Neural progenitor cell (in vitro differentiated cells): ENCODE data around the gene CNN2. TPM values are rescaled to one million over a fixed set of nuclear protein-coding genes. Genes with fewer than 3 reads are reported as not detected.
A peak's percentile ranks its signal among the peaks of the same experiment; 100 is the strongest.

ENCODE experiments used
- DNase-seq: peaks from one replicate; pipeline ENCODE4 v3.0.0-alpha.2; 2016; ENCODE audit warnings: low spot score
- H2AFZ ChIP-seq: fragments of 200-600 bp; sonication (generic); replicated peaks from 2 replicates; pipeline ENCODE4 v1.6.1; 2016; ENCODE audit warnings: antibody characterized with exemption
- H3F3A ChIP-seq: fragments of 200-600 bp; sonication (generic); 2 replicates; pipeline ENCODE4 v1.6.1; 2016; ENCODE audit warnings: antibody characterized with exemption, low read depth
- H3K27ac ChIP-seq: fragments of 200-600 bp; sonication (generic); 2 replicates; pipeline ENCODE4 v1.5.1; 2016; ENCODE audit warnings: mild to moderate bottlenecking
- H3K27me3 ChIP-seq: fragments of 200-600 bp; sonication (generic); 2 replicates; pipeline ENCODE4 v1.6.1; 2016; ENCODE audit warnings: mild to moderate bottlenecking, moderate library complexity
- H3K36me3 ChIP-seq: fragments of 200-600 bp; sonication (generic); 2 replicates; pipeline ENCODE4 v1.5.1; 2016
- H3K4me1 ChIP-seq: fragments of 200-600 bp; sonication (generic); 2 replicates; pipeline ENCODE4 v1.6.1; 2016; ENCODE audit warnings: mixed run types
- H3K4me2 ChIP-seq: fragments of 200-600 bp; sonication (generic); 2 replicates; pipeline ENCODE4 v1.6.1; 2016
- H3K4me3 ChIP-seq: fragments of 200-600 bp; sonication (generic); 2 replicates; pipeline ENCODE4 v1.5.1; 2016
- H3K79me2 ChIP-seq: fragments of 200-600 bp; sonication (generic); 2 replicates; pipeline ENCODE4 v1.6.1; 2016; ENCODE audit warnings: low read depth
- H3K9ac ChIP-seq: fragments of 200-600 bp; sonication (generic); 2 replicates; pipeline ENCODE4 v1.6.1; 2016
- H3K9me3 ChIP-seq: fragments of 200-600 bp; sonication (generic); 2 replicates; pipeline ENCODE4 v1.5.1; 2016; ENCODE audit warnings: low read depth
- H4K20me1 ChIP-seq: fragments of 200-600 bp; sonication (generic); 2 replicates; pipeline ENCODE4 v1.6.1; 2016; ENCODE audit warnings: low read depth
- H3K27ac Mint-ChIP-seq: 3 replicates; pipeline ENCODE4 v1.8.0; 2021; ENCODE audit warnings: mixed read lengths
- H3K27me3 Mint-ChIP-seq: 2 replicates; pipeline ENCODE4 v1.8.0; 2022; ENCODE audit warnings: low read depth, mild to moderate bottlenecking, inconsistent platforms, moderate library complexity, mixed read lengths; ENCODE audit not compliant: insufficient read depth
- H3K36me3 Mint-ChIP-seq: 3 replicates; pipeline ENCODE4 v1.8.0; 2021; ENCODE audit warnings: mixed read lengths
- H3K4me1 Mint-ChIP-seq: 3 replicates; pipeline ENCODE4 v1.8.0; 2021; ENCODE audit warnings: mixed read lengths
- H3K4me3 Mint-ChIP-seq: 3 replicates; pipeline ENCODE4 v1.8.0; 2021; ENCODE audit warnings: mild to moderate bottlenecking, moderate library complexity, mixed read lengths
- H3K9me3 Mint-ChIP-seq: 3 replicates; pipeline ENCODE4 v1.8.0; 2020; ENCODE audit warnings: mixed read lengths
- EZH2 ChIP-seq: fragments of 200-600 bp; sonication (generic); IDR thresholded peaks from 2 replicates; pipeline ENCODE4 v1.6.1; 2017; ENCODE audit warnings: antibody characterized with exemption, mild to moderate bottlenecking, moderate library complexity
- EZH2phosphoT487 ChIP-seq: fragments of 200-600 bp; sonication (generic); IDR thresholded peaks from 2 replicates; pipeline ENCODE4 v1.6.1; 2017; ENCODE audit warnings: antibody characterized with exemption
- total RNA-seq: library from RNA; depleted of rRNA; stranded (reverse); fragments of >200 nt; gene quantifications from 2 replicates; pipeline ENCODE4 v1.2.3, GENCODE V29; 2015; ENCODE audit warnings: low replicate concordance
- TF ChIP-seq, protein P1 (sequence below): fragments of 200-600 bp; sonication (generic); IDR thresholded peaks from 2 replicates; pipeline ENCODE4 v1.5.1; 2017; ENCODE audit warnings: antibody characterized with exemption, mild to moderate bottlenecking

The CNN2 gene
- total RNA-seq, 1 donor from 2014 or later, result 131 TPM

DNA sequence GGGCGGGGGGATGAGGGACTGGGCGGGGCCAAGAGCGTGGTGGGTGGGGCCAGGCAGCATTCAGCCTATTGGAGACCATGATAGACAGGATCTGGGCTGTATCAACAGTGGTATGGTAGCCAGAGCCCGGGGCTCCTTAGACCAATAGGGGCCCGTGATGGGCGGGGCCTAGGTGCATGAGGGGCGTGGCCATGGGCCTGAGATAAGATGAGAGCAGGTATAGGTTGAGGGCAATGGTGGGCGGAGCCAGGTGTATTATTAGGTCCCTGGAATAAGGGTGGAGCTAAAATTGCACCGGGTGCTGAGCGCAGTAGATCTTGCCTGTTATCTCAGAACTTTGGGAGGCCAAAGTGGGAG, 18.8 kb downstream of the CNN2 start:
- peaks cover 10% of the 10 kb centered on the region for H3F3A ChIP-seq
- Mint-ChIP-seq H3K4me3 (no peak overlapping the region), H3K4me1 (peaks cover 17% of the 10 kb centered on the region), H3K36me3 (no peaks in the 10 kb centered on the region), H3K27ac (no peak overlapping the region), H3K9me3 (no peaks in the 10 kb centered on the region), H3K27me3 (peaks cover 7% of the 10 kb centered on the region)
- H3K79me2 ChIP-seq, result no peaks in the 10 kb centered on the region
- H3K4me2 ChIP-seq, result no peak overlapping the region
- peak; percentile 60 for DNase-seq
- no peak overlapping the region for H3K9ac ChIP-seq
- H3K4me3 ChIP-seq, result no peak overlapping the region
- H4K20me1 ChIP-seq, result peaks cover 15% of the 10 kb centered on the region
- H3K27ac ChIP-seq, result no peak overlapping the region
- no peaks in the 10 kb centered on the region for H3K9me3 ChIP-seq
- H2AFZ ChIP-seq, result no peak overlapping the region
- H3K27me3 ChIP-seq, result no peaks in the 10 kb centered on the region
- H3K4me1 ChIP-seq, result peaks cover 4% of the 10 kb centered on the region
- H3K36me3 ChIP-seq, result no peaks in the 10 kb centered on the region
- TF ChIP-seq, protein P1, sequence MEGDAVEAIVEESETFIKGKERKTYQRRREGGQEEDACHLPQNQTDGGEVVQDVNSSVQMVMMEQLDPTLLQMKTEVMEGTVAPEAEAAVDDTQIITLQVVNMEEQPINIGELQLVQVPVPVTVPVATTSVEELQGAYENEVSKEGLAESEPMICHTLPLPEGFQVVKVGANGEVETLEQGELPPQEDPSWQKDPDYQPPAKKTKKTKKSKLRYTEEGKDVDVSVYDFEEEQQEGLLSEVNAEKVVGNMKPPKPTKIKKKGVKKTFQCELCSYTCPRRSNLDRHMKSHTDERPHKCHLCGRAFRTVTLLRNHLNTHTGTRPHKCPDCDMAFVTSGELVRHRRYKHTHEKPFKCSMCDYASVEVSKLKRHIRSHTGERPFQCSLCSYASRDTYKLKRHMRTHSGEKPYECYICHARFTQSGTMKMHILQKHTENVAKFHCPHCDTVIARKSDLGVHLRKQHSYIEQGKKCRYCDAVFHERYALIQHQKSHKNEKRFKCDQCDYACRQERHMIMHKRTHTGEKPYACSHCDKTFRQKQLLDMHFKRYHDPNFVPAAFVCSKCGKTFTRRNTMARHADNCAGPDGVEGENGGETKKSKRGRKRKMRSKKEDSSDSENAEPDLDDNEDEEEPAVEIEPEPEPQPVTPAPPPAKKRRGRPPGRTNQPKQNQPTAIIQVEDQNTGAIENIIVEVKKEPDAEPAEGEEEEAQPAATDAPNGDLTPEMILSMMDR, result no peak
- no peak for TF ChIP-seq EZH2phosphoT487
- TF ChIP-seq EZH2, result no peak

DNA sequence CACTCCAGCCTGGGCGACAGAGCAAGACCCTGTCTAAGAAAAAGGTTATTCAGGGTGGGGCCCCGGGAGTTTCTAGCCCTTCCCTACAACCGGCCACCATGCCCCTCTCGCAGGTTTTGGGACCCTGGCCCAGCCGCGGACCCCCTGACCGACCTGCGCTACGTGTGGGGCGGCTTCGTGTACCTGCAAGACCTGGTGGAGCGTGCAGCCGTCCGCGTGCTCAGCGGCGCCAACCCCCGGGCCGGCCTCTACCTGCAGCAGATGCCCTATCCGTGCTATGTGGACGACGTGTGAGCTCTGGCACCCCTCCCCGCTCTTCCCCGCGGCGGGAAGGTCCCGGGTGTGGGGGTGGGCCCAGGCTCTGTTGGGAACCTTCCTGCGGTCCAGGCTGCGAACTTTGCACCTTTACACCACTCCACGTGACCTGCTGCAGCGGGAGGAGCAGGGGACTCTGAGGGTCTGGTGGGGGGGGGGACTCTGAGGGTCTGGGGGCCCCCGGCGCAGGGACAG, 19.8 kb downstream of the CNN2 start:
- H4K20me1 ChIP-seq, result peaks cover 8% of the 10 kb centered on the region
- no peak overlapping the region for H3K4me2 ChIP-seq
- DNase-seq, result no peak
- no peaks in the 10 kb centered on the region for H3K9me3 ChIP-seq
- H2AFZ ChIP-seq, result no peak overlapping the region
- peaks cover 4% of the 10 kb centered on the region for H3K27me3 Mint-ChIP-seq
- H3K4me3 Mint-ChIP-seq, result peak overlapping the region; percentile 38
- H3K27ac Mint-ChIP-seq, result no peak overlapping the region
- H3K9ac ChIP-seq, result no peak overlapping the region
- no peaks in the 10 kb centered on the region for H3K9me3 Mint-ChIP-seq
- H3K27me3 ChIP-seq, result no peaks in the 10 kb centered on the region
- TF ChIP-seq EZH2phosphoT487, result no peak
- TF ChIP-seq, protein P1, result no peak
- no peak for TF ChIP-seq EZH2
- H3K27ac ChIP-seq, result no peak overlapping the region
- H3K4me1 ChIP-seq, result peaks cover 3% of the 10 kb centered on the region
- no peaks in the 10 kb centered on the region for H3K36me3 Mint-ChIP-seq
- H3K4me3 ChIP-seq, result no peak overlapping the region
- no peaks in the 10 kb centered on the region for H3K79me2 ChIP-seq
- H3F3A ChIP-seq, result peaks cover 7% of the 10 kb centered on the region
- peaks cover 9% of the 10 kb centered on the region for H3K4me1 Mint-ChIP-seq
- no peaks in the 10 kb centered on the region for H3K36me3 ChIP-seq

DNA sequence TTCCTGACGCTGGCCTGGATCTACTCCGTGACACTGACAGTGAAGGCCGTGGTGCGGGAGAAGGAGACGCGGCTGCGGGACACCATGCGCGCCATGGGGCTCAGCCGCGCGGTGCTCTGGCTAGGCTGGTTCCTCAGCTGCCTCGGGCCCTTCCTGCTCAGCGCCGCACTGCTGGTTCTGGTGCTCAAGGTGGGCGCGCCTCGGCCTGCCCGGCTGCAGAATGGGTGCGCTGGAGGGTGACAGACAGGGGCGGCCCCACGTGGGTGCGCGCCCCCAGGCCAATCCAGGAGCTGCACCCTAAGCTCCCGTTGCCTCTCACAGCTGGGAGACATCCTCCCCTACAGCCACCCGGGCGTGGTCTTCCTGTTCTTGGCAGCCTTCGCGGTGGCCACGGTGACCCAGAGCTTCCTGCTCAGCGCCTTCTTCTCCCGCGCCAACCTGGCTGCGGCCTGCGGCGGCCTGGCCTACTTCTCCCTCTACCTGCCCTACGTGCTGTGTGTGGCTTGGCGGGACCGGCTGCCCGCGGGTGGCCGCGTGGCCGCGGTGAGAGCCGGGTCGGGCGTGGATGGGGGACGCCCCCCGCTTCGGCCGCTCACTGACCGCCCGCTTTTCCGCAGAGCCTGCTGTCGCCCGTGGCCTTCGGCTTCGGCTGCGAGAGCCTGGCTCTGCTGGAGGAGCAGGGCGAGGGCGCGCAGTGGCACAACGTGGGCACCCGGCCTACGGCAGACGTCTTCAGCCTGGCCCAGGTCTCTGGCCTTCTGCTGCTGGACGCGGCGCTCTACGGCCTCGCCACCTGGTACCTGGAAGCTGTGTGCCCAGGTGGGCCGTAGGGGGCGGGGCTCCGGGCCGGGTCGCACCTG, 20.7 kb downstream of the CNN2 start:
- TF ChIP-seq EZH2 (no peak), EZH2phosphoT487 (no peak)
- TF ChIP-seq, protein P1, result no peak
- no peak overlapping the region for H3K27ac ChIP-seq
- H3K9ac ChIP-seq, result no peak overlapping the region
- no peak overlapping the region for H3K4me3 Mint-ChIP-seq
- no peak overlapping the region for H3K4me3 ChIP-seq
- no peaks in the 10 kb centered on the region for H3K36me3 ChIP-seq
- peaks cover 3% of the 10 kb centered on the region for H4K20me1 ChIP-seq
- no peaks in the 10 kb centered on the region for H3K79me2 ChIP-seq
- H3K4me2 ChIP-seq, result no peak overlapping the region
- peaks cover 10% of the 10 kb centered on the region for H3K4me1 Mint-ChIP-seq
- no peak for DNase-seq
- peaks cover 8% of the 10 kb centered on the region for H3F3A ChIP-seq
- no peak overlapping the region for H2AFZ ChIP-seq
- peaks cover 7% of the 10 kb centered on the region for H3K27me3 Mint-ChIP-seq
- H3K27ac Mint-ChIP-seq, result no peak overlapping the region
- no peaks in the 10 kb centered on the region for H3K27me3 ChIP-seq
- no peaks in the 10 kb centered on the region for H3K9me3 ChIP-seq
- no peaks in the 10 kb centered on the region for H3K9me3 Mint-ChIP-seq
- no peaks in the 10 kb centered on the region for H3K36me3 Mint-ChIP-seq
- H3K4me1 ChIP-seq, result no peaks in the 10 kb centered on the region
